ENCODE measurements around the gene IL12RB1. TPM values are rescaled to one million over a fixed set of nuclear protein-coding genes. Genes with fewer than 3 reads are reported as not detected.

The IL12RB1 gene
- total and polyA plus RNA-seq, 7 experiments from 2014 or later, result 17.6 to 110 (median 24.1) TPM

DNA sequence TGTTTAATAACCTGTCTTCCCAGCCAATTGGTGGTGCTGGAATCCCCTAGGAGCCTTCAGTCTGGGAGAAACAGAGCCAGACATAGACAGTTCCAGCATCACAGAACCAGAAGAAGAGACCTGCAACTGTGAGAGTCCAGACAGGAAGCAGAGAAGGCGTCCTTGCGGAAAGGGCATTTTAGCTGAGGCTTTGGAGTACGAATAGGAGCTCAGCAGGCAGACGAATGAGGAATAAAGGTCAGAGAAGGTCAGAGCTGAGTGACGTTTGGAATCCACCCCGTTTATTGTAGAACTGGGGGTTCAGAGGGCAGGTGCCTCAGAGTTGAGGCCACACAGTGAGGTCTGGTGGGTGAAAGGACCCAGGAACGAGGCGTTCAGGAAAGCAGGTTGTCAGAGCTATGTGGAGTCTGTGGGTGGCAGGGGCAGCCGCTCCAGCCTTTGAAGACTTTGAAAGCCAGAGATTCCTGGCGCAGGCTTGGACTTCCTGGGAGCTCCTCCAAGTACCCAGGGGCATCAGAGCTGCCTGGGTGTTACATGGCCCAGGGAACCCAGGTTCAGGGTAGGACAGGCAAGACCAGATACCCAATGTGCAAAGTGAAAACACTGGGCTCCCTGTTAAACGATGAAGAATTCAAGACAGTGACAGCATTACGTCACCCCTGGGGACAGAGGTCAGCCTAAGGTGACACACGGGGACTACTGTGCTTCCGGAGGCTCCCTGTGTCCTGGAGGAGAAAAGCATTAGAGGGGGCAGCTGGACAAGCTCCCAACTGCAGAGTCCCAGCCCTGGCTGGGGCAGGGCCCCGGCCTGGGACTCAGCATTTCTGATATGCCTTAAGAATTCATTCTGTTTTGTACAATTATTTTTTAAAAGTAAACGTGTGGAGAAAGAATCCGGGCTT is 73.3 kb downstream of the IL12RB1 start:
- DNase-seq (peak in 3 of 9 donors; percentile 36 to 51 (median 50)), ATAC-seq (peak; percentile 28)
- H3K27ac ChIP-seq (ENCODE audit: low read depth, low read length), result peak overlapping the region; percentile 80
- H3K9me3 ChIP-seq (ENCODE audit: control insufficient read depth in 2 of 3, low read length in 3 of 3), result no peaks in the 10 kb centered on the region
- peaks cover 8 to 50% (median 26%) of the 10 kb centered on the region in 5 donors for H3K36me3 Mint-ChIP-seq
- intact Hi-C loops (cut with micrococcal nuclease), result loop anchor here (1.0 kb wide), 3 partner anchors 9 to 32 kb away; no protein-coding TSS in a partner anchor
- peak overlapping the region; percentile 92 to 100 (median 98) for H3K27ac Mint-ChIP-seq
- ChIA-PET CTCF (interaction anchor here (0.7 to 12.8 kb wide), 3 partner anchors 11 to 46 kb away, joined by 3 to 147 read pairs (median 6); no protein-coding TSS in a partner anchor), POLR2A (interaction anchor here (1.0 to 28.2 kb wide), 5 partner anchors 28 to 154 kb away, joined by 3 to 961 read pairs (median 3); partner anchors contain the start of genes CCDC124 and RPL18A)
- peaks cover 0 to 1% (median 0%) of the 10 kb centered on the region in 11 donors for H3K9me3 Mint-ChIP-seq
- H3K4me3 Mint-ChIP-seq, result peak overlapping the region; percentile 71 to 94 (median 84)
- no peaks in the 10 kb centered on the region for H3K27me3 ChIP-seq (ENCODE audit: control insufficient read depth in 2 of 2, insufficient read depth in 2 of 2, low read length in 2 of 2)
- peaks cover 0 to 56% (median 22%) of the 10 kb centered on the region in 3 experiments for H3K36me3 ChIP-seq (ENCODE audit: control insufficient read depth in 2 of 3, insufficient read depth in 3 of 3, low read length in 3 of 3)
- H3K4me1 Mint-ChIP-seq, result peaks cover 45 to 77% (median 65%) of the 10 kb centered on the region in 7 donors
- peak overlapping the region; percentile 23 for H3K4me3 ChIP-seq (ENCODE audit: low read length)
- peaks cover 13 to 77% of the 10 kb centered on the region in 2 donors for H3K4me1 ChIP-seq (ENCODE audit: control insufficient read depth in 2 of 2, insufficient read depth in 2 of 2, low read length in 2 of 2)
- no peaks in the 10 kb centered on the region for H3K27me3 Mint-ChIP-seq

DNA sequence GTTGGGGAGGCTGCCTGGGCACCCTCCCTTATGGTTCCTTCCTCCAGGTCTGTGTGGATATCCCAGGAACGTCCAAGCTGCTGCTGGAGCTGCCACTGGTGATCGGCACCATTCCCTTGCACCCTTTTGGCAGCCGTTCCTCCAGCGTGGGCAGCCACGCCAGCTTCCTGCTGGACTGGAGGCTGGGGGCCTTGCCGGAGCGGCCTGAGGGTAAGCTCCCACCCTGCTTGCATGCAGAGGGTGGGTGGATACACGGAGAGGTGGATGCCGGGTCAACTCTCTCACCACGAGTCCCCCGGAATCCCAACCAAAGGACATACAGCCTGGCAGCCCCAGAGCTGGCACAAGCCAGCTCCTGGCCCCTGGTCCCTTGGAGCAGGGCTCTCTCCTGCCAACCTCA is 76.6 kb downstream of the IL12RB1 start:
- ATAC-seq (no peak), DNase-seq (no peak)
- Histone ChIP-seq H3K27ac (ENCODE audit: low read depth, low read length) (peak overlapping the region; percentile 52), H3K4me1 (ENCODE audit: control insufficient read depth in 2 of 2, insufficient read depth in 2 of 2, low read length in 2 of 2) (peaks cover 27 to 58% of the 10 kb centered on the region in 2 donors), H3K27me3 (ENCODE audit: control insufficient read depth in 2 of 2, insufficient read depth in 2 of 2, low read length in 2 of 2) (no peaks in the 10 kb centered on the region), H3K9me3 (ENCODE audit: control insufficient read depth in 2 of 3, low read length in 3 of 3) (no peaks in the 10 kb centered on the region), H3K4me3 (ENCODE audit: low read length) (no peak overlapping the region), H3K36me3 (ENCODE audit: control insufficient read depth in 2 of 3, insufficient read depth in 3 of 3, low read length in 3 of 3) (peaks cover 0 to 57% (median 22%) of the 10 kb centered on the region in 3 experiments)
- ChIA-PET CTCF (interaction anchor here (0.6 to 12.8 kb wide), 2 partner anchors 49 to 144 kb away, joined by 3 to 147 read pairs; no protein-coding TSS in a partner anchor), POLR2A (interaction anchor here (0.8 to 28.2 kb wide), 6 partner anchors 9 to 90 kb away, joined by 3 to 961 read pairs (median 4); no protein-coding TSS in a partner anchor)
- Mint-ChIP-seq H3K27me3 (no peaks in the 10 kb centered on the region), H3K27ac (peak overlapping the region in 8 of 9 donors; percentile 81 to 94 (median 90)), H3K4me1 (peaks cover 28 to 62% (median 49%) of the 10 kb centered on the region in 7 donors), H3K4me3 (peak overlapping the region in 9 of 10 donors; percentile 23 to 92 (median 73)), H3K36me3 (peaks cover 8 to 51% (median 24%) of the 10 kb centered on the region in 5 donors), H3K9me3 (peaks cover 0 to 2% (median 0%) of the 10 kb centered on the region in 11 donors)
- intact Hi-C loops (cut with micrococcal nuclease), result no loop called here

GRCh38 chr19:18009412-18010066 is 77.2 kb downstream of the IL12RB1 start:
- peaks cover 8 to 49% (median 24%) of the 10 kb centered on the region in 5 donors for H3K36me3 Mint-ChIP-seq
- ChIA-PET CTCF (interaction anchor here (0.6 to 12.8 kb wide), 3 partner anchors 50 to 145 kb away, joined by 3 to 147 read pairs (median 4); no protein-coding TSS in a partner anchor), POLR2A (interaction anchor here (0.6 to 28.2 kb wide), 7 partner anchors 9 to 320 kb away, joined by 3 to 961 read pairs (median 4); partner anchors contain the start of gene PIK3R2)
- no peak for ATAC-seq
- peak in 1 of 9 donors; percentile 49 for DNase-seq
- peaks cover 27 to 52% of the 10 kb centered on the region in 2 donors for H3K4me1 ChIP-seq (ENCODE audit: control insufficient read depth in 2 of 2, insufficient read depth in 2 of 2, low read length in 2 of 2)
- H3K27me3 ChIP-seq (ENCODE audit: control insufficient read depth in 2 of 2, insufficient read depth in 2 of 2, low read length in 2 of 2), result no peaks in the 10 kb centered on the region
- H3K4me3 Mint-ChIP-seq, result peak overlapping the region; percentile 86 to 95 (median 92)
- H3K9me3 ChIP-seq (ENCODE audit: control insufficient read depth in 2 of 3, low read length in 3 of 3), result no peaks in the 10 kb centered on the region
- peaks cover 0 to 2% (median 0%) of the 10 kb centered on the region in 11 donors for H3K9me3 Mint-ChIP-seq
- intact Hi-C loops (cut with micrococcal nuclease), result loop anchor here in 1 of 2 donors (2.0 to 5.0 kb wide), 2 partner anchors 313 to 591 kb away; partner anchors contain the start of gene LSM4
- no peaks in the 10 kb centered on the region for H3K27me3 Mint-ChIP-seq
- H3K27ac ChIP-seq (ENCODE audit: low read depth, low read length), result peak overlapping the region; percentile 91
- peaks cover 0 to 54% (median 22%) of the 10 kb centered on the region in 3 experiments for H3K36me3 ChIP-seq (ENCODE audit: control insufficient read depth in 2 of 3, insufficient read depth in 3 of 3, low read length in 3 of 3)
- H3K4me3 ChIP-seq (ENCODE audit: low read length), result peak overlapping the region; percentile 79
- H3K27ac Mint-ChIP-seq, result peak overlapping the region; percentile 77 to 99 (median 95)
- peaks cover 28 to 57% (median 44%) of the 10 kb centered on the region in 7 donors for H3K4me1 Mint-ChIP-seq

Other genes starting within 250 kb of the IL12RB1 start
- gene JAK3, start 239.0 kb downstream of the IL12RB1 start, total RNA-seq, result 100 to 1,000 TPM; 154 to 296 (median 202) TPM
- 100 to 1,000 TPM; 125 to 153 TPM for gene JAK3, start 239.0 kb downstream of the IL12RB1 start, polyA plus RNA-seq
- 1,000 to 10,000 TPM; 2,413 to 3,932 (median 3,224) TPM for gene RPL18A, start 227.0 kb downstream of the IL12RB1 start, total RNA-seq
- 1,000 to 10,000 TPM; 4,242 to 4,833 TPM for gene RPL18A, start 227.0 kb downstream of the IL12RB1 start, polyA plus RNA-seq
- 1 to 10 TPM; 1.2 to 4.1 (median 3.6) TPM for gene SLC5A5, start 215.0 kb downstream of the IL12RB1 start, total RNA-seq
- gene SLC5A5, start 215.0 kb downstream of the IL12RB1 start, polyA plus RNA-seq, result 1 to 10 TPM; 2.0 to 2.9 TPM
- gene CCDC124, start 153.9 kb downstream of the IL12RB1 start, total RNA-seq, result 10 to 100 TPM; 28.7 to 60.5 (median 32.6) TPM
- 10 to 100 TPM; 31.1 to 63.8 TPM for gene CCDC124, start 153.9 kb downstream of the IL12RB1 start, polyA plus RNA-seq
- gene KCNN1, start 119.8 kb downstream of the IL12RB1 start, total RNA-seq, result under 1 TPM in 1 of 5 experiments, not detected in 4; 0.05 TPM
- not detected for gene KCNN1, start 119.8 kb downstream of the IL12RB1 start, polyA plus RNA-seq
- 100 to 1,000 TPM in 4 of 5 experiments, 10 to 100 TPM in 1; 77.2 to 237 (median 152) TPM for gene ARRDC2, start 78.8 kb downstream of the IL12RB1 start, total RNA-seq
- 10 to 100 TPM; 31.8 to 60.1 TPM for gene ARRDC2, start 78.8 kb downstream of the IL12RB1 start, polyA plus RNA-seq
- gene MAST3, start 10.8 kb upstream of the IL12RB1 start, total RNA-seq, result 10 to 100 TPM; 36.0 to 58.7 (median 50.6) TPM
- 10 to 100 TPM; 10.2 to 20.3 TPM for gene MAST3, start 10.8 kb upstream of the IL12RB1 start, polyA plus RNA-seq
- 10 to 100 TPM; 12.3 to 24.6 (median 16.4) TPM for gene PIK3R2, start 66.2 kb upstream of the IL12RB1 start, total RNA-seq
- 1 to 10 TPM; 2.2 to 5.1 TPM for gene PIK3R2, start 66.2 kb upstream of the IL12RB1 start, polyA plus RNA-seq
- gene IFI30, start 86.9 kb upstream of the IL12RB1 start, total RNA-seq, result 100 to 1,000 TPM in 2 of 5 experiments, 10 to 100 TPM in 3; 51.3 to 514 (median 59.5) TPM
- 1 to 10 TPM; 6.7 to 7.6 TPM for gene IFI30, start 86.9 kb upstream of the IL12RB1 start, polyA plus RNA-seq
- 1 to 10 TPM; 4.8 to 9.4 (median 6.7) TPM for gene MPV17L2, start 106.3 kb upstream of the IL12RB1 start, total RNA-seq
- 10 to 100 TPM in 1 of 2 donors, 1 to 10 TPM in 1; 7.0 to 15.5 TPM for gene MPV17L2, start 106.3 kb upstream of the IL12RB1 start, polyA plus RNA-seq
- 10 to 100 TPM in 2 of 5 experiments, 1 to 10 TPM in 3; 5.7 to 16.7 (median 8.8) TPM for gene RAB3A, start 117.1 kb upstream of the IL12RB1 start, total RNA-seq
- 1 to 10 TPM; 1.9 to 3.3 TPM for gene RAB3A, start 117.1 kb upstream of the IL12RB1 start, polyA plus RNA-seq
- gene PDE4C, start 139.5 kb upstream of the IL12RB1 start, total RNA-seq, result not detected
- gene PDE4C, start 139.5 kb upstream of the IL12RB1 start, polyA plus RNA-seq, result not detected
- 10 to 100 TPM in 2 of 5 experiments, 1 to 10 TPM in 3; 4.7 to 28.3 (median 9.1) TPM for gene IQCN, start 187.5 kb upstream of the IL12RB1 start, total RNA-seq
- under 1 TPM; 0.19 to 0.24 TPM for gene IQCN, start 187.5 kb upstream of the IL12RB1 start, polyA plus RNA-seq
- gene JUND, start 194.7 kb upstream of the IL12RB1 start, total RNA-seq, result 1,000 to 10,000 TPM in 2 of 5 experiments, 100 to 1,000 TPM in 3; 196 to 1,360 (median 279) TPM
- 10 to 100 TPM; 29.0 to 67.3 TPM for gene JUND, start 194.7 kb upstream of the IL12RB1 start, polyA plus RNA-seq
- 100 to 1,000 TPM in 1 of 5 experiments, 10 to 100 TPM in 4; 45.3 to 131 (median 56.2) TPM for gene LSM4, start 236.1 kb upstream of the IL12RB1 start, total RNA-seq
- 100 to 1,000 TPM; 123 to 163 TPM for gene LSM4, start 236.1 kb upstream of the IL12RB1 start, polyA plus RNA-seq